Vagina (tissue), 2 donors: Measurements from ENCODE around the gene ADGRE3.

Source experiments
- CTCF ChIP-seq, 3 experiments: fragments of 450-650 bp in 2 of 3; fragments of 200-600 bp in 1 of 3; sonication (generic) in 1 of 3; IDR thresholded peaks; one replicate each; pipeline ENCODE4 v1.5.1; 2017 to 2019; ENCODE audit warnings: antibody characterized with exemption in 3 of 3, mild to moderate bottlenecking in 2 of 3, moderate library complexity in 2 of 3
- POLR2A ChIP-seq, 2 donors: fragments of 450-650 bp; IDR thresholded peaks; one replicate each; pipeline ENCODE4 v1.6.1; 2017; ENCODE audit warnings: antibody characterized with exemption in 2 of 2, mild to moderate bottlenecking in 2 of 2, moderate library complexity in 2 of 2
- POLR2AphosphoS5 ChIP-seq, 2 donors: sonication (generic); formaldehyde crosslinking; IDR thresholded peaks; one replicate each; pipeline ENCODE4 v1.9.0; 2017; ENCODE audit warnings: antibody characterized with exemption in 2 of 2, mild to moderate bottlenecking in 2 of 2, low read depth in 1 of 2; ENCODE audit not compliant: insufficient read depth in 1 of 2

DNA sequence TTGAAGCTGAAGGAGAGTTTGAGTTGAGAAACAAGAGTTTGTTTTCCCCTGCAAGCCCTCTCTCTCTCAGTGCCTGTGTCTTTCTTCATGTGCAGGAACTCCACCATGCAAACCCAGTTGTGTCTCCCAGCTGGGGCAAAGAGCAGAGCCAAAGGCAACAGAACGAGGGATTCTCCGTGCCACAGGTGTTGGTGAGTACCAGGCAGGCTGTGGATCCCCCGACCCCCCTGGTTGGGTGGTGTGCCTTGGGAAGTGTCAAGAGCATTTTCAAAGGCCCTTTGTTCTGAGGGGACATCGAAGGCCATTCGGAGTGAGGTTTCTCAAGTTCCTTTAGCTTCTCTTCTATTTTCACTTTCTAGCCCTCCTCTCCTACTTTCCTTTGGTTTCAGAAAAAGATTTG lies 20.8 kb upstream of the ADGRE3 start:
- TF ChIP-seq CTCF (IDR thresholded peaks at IDR 0.05) (no peak), POLR2AphosphoS5 (IDR thresholded peaks at IDR 0.05; ENCODE audit: insufficient read depth in 1 of 2, low read depth in 1 of 2) (no peak), POLR2A (IDR thresholded peaks at IDR 0.05) (no peak)
